IMR-90 (cell line): Measurements from ENCODE around the gene PTPRCAP.

Source experiments
- CEBPB ChIP-seq: IDR thresholded peaks from 2 replicates; pipeline ENCODE4 v1.6.1; 2012; ENCODE audit warnings: low read depth, low read length, improper control_type of control experiment
- FOS ChIP-seq: fragments of 150-350 bp; IDR thresholded peaks from 2 replicates; pipeline ENCODE4 v1.6.1; 2016; ENCODE audit warnings: low read depth, low read length
- MAFK ChIP-seq: IDR thresholded peaks from 2 replicates; pipeline ENCODE4 v1.6.1; 2012; ENCODE audit warnings: low read depth, low read length, improper control_type of control experiment
- MAZ ChIP-seq: IDR thresholded peaks from 2 replicates; pipeline ENCODE4 v1.6.1; 2012; ENCODE audit warnings: low read depth, mild to moderate bottlenecking, low read length, improper control_type of control experiment, moderate library complexity, borderline replicate concordance
- POLR2A ChIP-seq: IDR thresholded peaks from 2 replicates; pipeline ENCODE4 v1.6.1; 2012; ENCODE audit warnings: mild to moderate bottlenecking, low read depth, low read length
- RAD21 ChIP-seq: IDR thresholded peaks from 2 replicates; pipeline ENCODE4 v1.6.1; 2012; ENCODE audit warnings: low read length, improper control_type of control experiment
- RFX5 ChIP-seq: IDR thresholded peaks from 2 replicates; pipeline ENCODE4 v1.8.0; 2012; ENCODE audit warnings: low read depth, mild to moderate bottlenecking, low read length, moderate library complexity
- SMC3 ChIP-seq: fragments of 150-350 bp; IDR thresholded peaks from 2 replicates; pipeline ENCODE4 v1.6.1; 2016; ENCODE audit warnings: low read depth, mild to moderate bottlenecking, antibody characterized with exemption, low read length, moderate library complexity
- TF ChIP-seq, protein P1 (sequence below): conservative IDR thresholded peaks from 2 replicates; pipeline ENCODE4 v1.5.1; 2012; ENCODE audit warnings: mild to moderate bottlenecking, low read depth, low read length, improper control_type of control experiment
- TF ChIP-seq, protein P2 (sequence below): fragments of 150-350 bp; IDR thresholded peaks from 2 replicates; pipeline ENCODE4 v1.6.1; 2017; ENCODE audit warnings: mild to moderate bottlenecking, antibody characterized with exemption, low read length, low read depth
- TF ChIP-seq, protein P3 (sequence below): fragments of 150-350 bp; IDR thresholded peaks from 2 replicates; pipeline ENCODE4 v1.6.1; 2016; ENCODE audit warnings: low read depth, mild to moderate bottlenecking, low read length, moderate library complexity, borderline replicate concordance

GRCh38 chr11:67390947-67391303, 46.6 kb downstream of the PTPRCAP start:
- no peak for TF ChIP-seq RAD21
- no peak for TF ChIP-seq FOS
- no peak for TF ChIP-seq RFX5
- TF ChIP-seq POLR2A: no peak; the same call in 1 of the 2 replicates
- TF ChIP-seq, protein P1, sequence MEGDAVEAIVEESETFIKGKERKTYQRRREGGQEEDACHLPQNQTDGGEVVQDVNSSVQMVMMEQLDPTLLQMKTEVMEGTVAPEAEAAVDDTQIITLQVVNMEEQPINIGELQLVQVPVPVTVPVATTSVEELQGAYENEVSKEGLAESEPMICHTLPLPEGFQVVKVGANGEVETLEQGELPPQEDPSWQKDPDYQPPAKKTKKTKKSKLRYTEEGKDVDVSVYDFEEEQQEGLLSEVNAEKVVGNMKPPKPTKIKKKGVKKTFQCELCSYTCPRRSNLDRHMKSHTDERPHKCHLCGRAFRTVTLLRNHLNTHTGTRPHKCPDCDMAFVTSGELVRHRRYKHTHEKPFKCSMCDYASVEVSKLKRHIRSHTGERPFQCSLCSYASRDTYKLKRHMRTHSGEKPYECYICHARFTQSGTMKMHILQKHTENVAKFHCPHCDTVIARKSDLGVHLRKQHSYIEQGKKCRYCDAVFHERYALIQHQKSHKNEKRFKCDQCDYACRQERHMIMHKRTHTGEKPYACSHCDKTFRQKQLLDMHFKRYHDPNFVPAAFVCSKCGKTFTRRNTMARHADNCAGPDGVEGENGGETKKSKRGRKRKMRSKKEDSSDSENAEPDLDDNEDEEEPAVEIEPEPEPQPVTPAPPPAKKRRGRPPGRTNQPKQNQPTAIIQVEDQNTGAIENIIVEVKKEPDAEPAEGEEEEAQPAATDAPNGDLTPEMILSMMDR: no peak
- TF ChIP-seq, protein P2, sequence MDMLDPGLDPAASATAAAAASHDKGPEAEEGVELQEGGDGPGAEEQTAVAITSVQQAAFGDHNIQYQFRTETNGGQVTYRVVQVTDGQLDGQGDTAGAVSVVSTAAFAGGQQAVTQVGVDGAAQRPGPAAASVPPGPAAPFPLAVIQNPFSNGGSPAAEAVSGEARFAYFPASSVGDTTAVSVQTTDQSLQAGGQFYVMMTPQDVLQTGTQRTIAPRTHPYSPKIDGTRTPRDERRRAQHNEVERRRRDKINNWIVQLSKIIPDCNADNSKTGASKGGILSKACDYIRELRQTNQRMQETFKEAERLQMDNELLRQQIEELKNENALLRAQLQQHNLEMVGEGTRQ: no peak
- no peak for TF ChIP-seq MAZ
- no peak for TF ChIP-seq MAFK
- no peak for TF ChIP-seq SMC3
- TF ChIP-seq, protein P3, sequence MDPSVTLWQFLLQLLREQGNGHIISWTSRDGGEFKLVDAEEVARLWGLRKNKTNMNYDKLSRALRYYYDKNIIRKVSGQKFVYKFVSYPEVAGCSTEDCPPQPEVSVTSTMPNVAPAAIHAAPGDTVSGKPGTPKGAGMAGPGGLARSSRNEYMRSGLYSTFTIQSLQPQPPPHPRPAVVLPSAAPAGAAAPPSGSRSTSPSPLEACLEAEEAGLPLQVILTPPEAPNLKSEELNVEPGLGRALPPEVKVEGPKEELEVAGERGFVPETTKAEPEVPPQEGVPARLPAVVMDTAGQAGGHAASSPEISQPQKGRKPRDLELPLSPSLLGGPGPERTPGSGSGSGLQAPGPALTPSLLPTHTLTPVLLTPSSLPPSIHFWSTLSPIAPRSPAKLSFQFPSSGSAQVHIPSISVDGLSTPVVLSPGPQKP: no peak
- TF ChIP-seq CEBPB: no peak
